Panc1 (cell line): ENCODE measurements around the gene NR2F6. TPM values are rescaled to one million over a fixed set of nuclear protein-coding genes. Genes with fewer than 3 reads are reported as not detected.

Experiments used
- ATAC-seq: fragments of 200-7000 bp; cut with Tn5 transposase; 2 replicates; pipeline ENCODE4 v1.9.1; 2020; ENCODE audit warnings: mild to moderate bottlenecking, moderate library complexity
- BruUV-seq: library from RNA; stranded (reverse); fragments of 400-500 nt; replicated peaks from 2 replicates; lab custom pipeline; 2021; lab: Mats Ljungman, UMichigan
- CTCF ChIA-PET: fragments of 300-600 bp; sonication (Branson Sonifier 250); formaldehyde crosslinking; loops from one replicate; lab custom pipeline; 2022; ENCODE audit warnings: antibody characterized with exemption; lab: Charles Lee
- POLR2A ChIA-PET: fragments of 300-600 bp; sonication (Branson Sonifier 250); formaldehyde crosslinking; loops from one replicate; lab custom pipeline; 2022; ENCODE audit warnings: antibody characterized with exemption; lab: Charles Lee
- DNase-seq: peaks from one replicate; pipeline ENCODE4 v3.0.0-alpha.2; 2010; ENCODE audit warnings: low read depth, low spot score
- H3K27ac ChIP-seq: 2 replicates; pipeline ENCODE4 v1.5.1; 2011; ENCODE audit warnings: mild to moderate bottlenecking, low read length, inconsistent platforms
- H3K27me3 ChIP-seq: fragments of 200-500 bp; sonication (Bioruptor generic); 2 replicates; pipeline ENCODE4 v1.6.0; 2014; ENCODE audit warnings: low read length, inconsistent platforms; ENCODE audit not compliant: control insufficient read depth, insufficient read depth
- H3K36me3 ChIP-seq: fragments of 200-500 bp; sonication (Bioruptor generic); 2 replicates; pipeline ENCODE4 v1.5.1; 2014; ENCODE audit warnings: inconsistent platforms, mild to moderate bottlenecking, low read length, moderate library complexity; ENCODE audit not compliant: control insufficient read depth, insufficient read depth
- H3K4me1 ChIP-seq: 2 replicates; pipeline ENCODE4 v1.5.1; 2011; ENCODE audit warnings: inconsistent platforms, mild to moderate bottlenecking, low read length, moderate library complexity; ENCODE audit not compliant: control insufficient read depth, insufficient read depth
- H3K4me3 ChIP-seq, 2 experiments: 2 replicates each; pipeline ENCODE4 v1.5.1; 2011 to 2012; ENCODE audit warnings: low read depth in 2 of 2, low read length in 2 of 2, mild to moderate bottlenecking in 2 of 2, inconsistent platforms in 1 of 2, moderate library complexity in 1 of 2
- H3K9me3 ChIP-seq: fragments of 200-500 bp; sonication (Bioruptor generic); 2 replicates; pipeline ENCODE4 v1.5.1; 2014; ENCODE audit warnings: low read depth, mild to moderate bottlenecking, inconsistent platforms, low read length, moderate library complexity; ENCODE audit not compliant: control insufficient read depth, insufficient read depth
- CTCF ChIP-seq: fragments of 450-650 bp; IDR thresholded peaks from 2 replicates; pipeline ENCODE4 v1.5.1; 2017; ENCODE audit warnings: mild to moderate bottlenecking
- POLR2AphosphoS5 ChIP-seq: IDR thresholded peaks from 2 replicates; pipeline ENCODE4 v1.6.1; 2012; ENCODE audit warnings: mild to moderate bottlenecking, low read depth, low read length, moderate library complexity
- REST ChIP-seq, 2 experiments: IDR thresholded peaks; 2 replicates each; pipeline ENCODE4 v1.6.1; 2011 to 2012; ENCODE audit warnings: low read depth in 2 of 2, control low read depth in 1 of 2, low read length in 1 of 2, mild to moderate bottlenecking in 1 of 2, moderate library complexity in 1 of 2; ENCODE audit not compliant: insufficient read depth in 1 of 2
- SIN3A ChIP-seq: IDR thresholded peaks from 2 replicates; pipeline ENCODE4 v1.6.1; 2012; ENCODE audit warnings: low read depth, mild to moderate bottlenecking, low read length, moderate library complexity, borderline replicate concordance; ENCODE audit not compliant: insufficient read depth
- TCF7L2 ChIP-seq: IDR thresholded peaks from 2 replicates; pipeline ENCODE4 v1.6.1; 2011; ENCODE audit warnings: mild to moderate bottlenecking, low read depth, low read length, inconsistent platforms
- in situ Hi-C: cut with HindIII; loops from 2 replicates; pipeline ENCODE4 v1.10.0; 2016; ENCODE audit warnings: low sequenced_read_pairs, low pct_unique_long_range_greater_than_20kb
- intact Hi-C: fragments of 100-400 bp; cut with micrococcal nuclease; formaldehyde crosslinking; loops from one replicate; pipeline ENCODE4 v1.10.0; 2022; ENCODE audit not compliant: unreplicated experiment
- total RNA-seq: library from RNA; stranded (reverse); gene quantifications from one replicate; pipeline ENCODE4 v1.2.1, GENCODE V29; 2021; ENCODE audit not compliant: unreplicated experiment

Gene NR2F6
- total RNA-seq, 1 experiment from 2014 or later: 173 TPM

GRCh38 chr19:17254636-17255035 lies 8.9 kb upstream of the NR2F6 start:
- Histone ChIP-seq H3K27ac (no peak overlapping the region), H3K4me1 (peaks cover 1% of the 10 kb centered on the region; the same call in 1 of the 2 replicates), H3K4me3 (no peak overlapping the region), H3K36me3 (no peaks in the 10 kb centered on the region), H3K27me3 (no peaks in the 10 kb centered on the region), H3K9me3 (no peaks in the 10 kb centered on the region)
- intact Hi-C loops: no loop called here
- POLR2A ChIA-PET: no interaction called here
- TF ChIP-seq SIN3A: no peak
- TF ChIP-seq REST (IDR thresholded peaks at IDR 0.05; ENCODE audit: insufficient read depth in 1 of 2, low read depth in 2 of 2, low read length in 1 of 2): no peak
- TF ChIP-seq POLR2AphosphoS5: no peak
- no peak for TF ChIP-seq CTCF
- TF ChIP-seq TCF7L2: no peak
- ATAC-seq (no peak), DNase-seq (no peak)
- BruUV-seq: no TSS peak
- CTCF ChIA-PET: no interaction called here
- in situ Hi-C loops: no loop called here

GRCh38 chr19:17249887-17250548 lies 4.3 kb upstream of the NR2F6 start:
- BruUV-seq: no TSS peak
- DNase-seq: no peak
- Histone ChIP-seq H3K36me3 (no peaks in the 10 kb centered on the region), H3K4me3 (no peak overlapping the region), H3K27ac (peak overlapping the region; percentile 34; the same call in 1 of the 2 replicates), H3K4me1 (peaks cover 32% of the 10 kb centered on the region), H3K9me3 (no peaks in the 10 kb centered on the region), H3K27me3 (no peaks in the 10 kb centered on the region)
- in situ Hi-C loops: no loop called here
- no peak for ATAC-seq
- intact Hi-C loops: no loop called here
- TF ChIP-seq REST (IDR thresholded peaks at IDR 0.05; ENCODE audit: insufficient read depth in 1 of 2, low read depth in 2 of 2, low read length in 1 of 2) (no peak), TCF7L2 (no peak), CTCF (no peak), SIN3A (no peak), POLR2AphosphoS5 (no peak)
- ChIA-PET CTCF (no interaction called here), POLR2A (interaction anchor here (0.6 kb wide), 2 partner anchors 27 to 178 kb away, joined by 4 read pairs; no protein-coding TSS in a partner anchor)
